HepG2 (cell line): Measurements from ENCODE around the gene DDR1. TPM values are rescaled to one million over a fixed set of nuclear protein-coding genes. Genes with fewer than 3 reads are reported as not detected.

ENCODE experiments used
- AHDC1 ChIP-seq: sonication (generic); formaldehyde crosslinking; IDR thresholded peaks from 2 replicates; pipeline ENCODE4 v1.5.1; 2020; ENCODE audit warnings: mild to moderate bottlenecking, missing genetic modification reagents, borderline replicate concordance
- CREB1 ChIP-seq, 2 experiments: fragments of 450-650 bp in 1 of 2; IDR thresholded peaks; 2 replicates each; pipeline ENCODE4 v1.6.1; 2016 to 2017; ENCODE audit warnings: control low read depth in 1 of 2, mild to moderate bottlenecking in 1 of 2, missing compliant biosample characterization in 1 of 2, missing genetic modification characterization in 1 of 2
- DPF2 ChIP-seq: sonication (generic); formaldehyde crosslinking; IDR thresholded peaks from 2 replicates; pipeline ENCODE4 v1.4.0; 2020; ENCODE audit warnings: mild to moderate bottlenecking, low read depth, missing genetic modification reagents, borderline replicate concordance
- HDAC2 ChIP-seq: sonication (generic); formaldehyde crosslinking; IDR thresholded peaks from 2 replicates; pipeline ENCODE4 v1.4.0; 2020; ENCODE audit warnings: missing genetic modification reagents
- HNF4A ChIP-seq: sonication (generic); formaldehyde crosslinking; IDR thresholded peaks from 2 replicates; pipeline ENCODE4 v1.4.0; 2020; ENCODE audit warnings: missing genetic modification reagents
- HNF4G ChIP-seq, 2 experiments: sonication (generic) in 1 of 2; formaldehyde crosslinking in 1 of 2; IDR thresholded peaks; 2 replicates each; pipeline versions ENCODE4 v1.4.0 to v1.6.1; 2011 to 2020; ENCODE audit warnings: borderline replicate concordance in 2 of 2, low read depth in 2 of 2, mild to moderate bottlenecking in 2 of 2, low read length in 1 of 2, missing genetic modification reagents in 1 of 2, moderate library complexity in 1 of 2
- NKX3-1 ChIP-seq: sonication (generic); formaldehyde crosslinking; IDR thresholded peaks from 2 replicates; pipeline ENCODE4 v1.5.0; 2020; ENCODE audit warnings: missing genetic modification reagents
- TEAD3 ChIP-seq: optimal IDR thresholded peaks from 2 replicates; pipeline ENCODE3; 2016; ENCODE audit warnings: borderline replicate concordance
- TGIF2 ChIP-seq: IDR thresholded peaks from 2 replicates; pipeline ENCODE4 v1.6.1; 2016; ENCODE audit warnings: control low read depth, missing compliant biosample characterization
- ZBTB44 ChIP-seq: sonication (generic); formaldehyde crosslinking; IDR thresholded peaks from 2 replicates; pipeline ENCODE4 v1.4.0; 2020; ENCODE audit warnings: missing genetic modification reagents
- ZNF326 ChIP-seq: sonication (generic); formaldehyde crosslinking; IDR thresholded peaks from 2 replicates; pipeline ENCODE4 v1.4.0; 2020; ENCODE audit warnings: missing genetic modification reagents, borderline replicate concordance
- polyA plus RNA-seq, 8 experiments: library from polyadenylated mRNA; depleted of rRNA in 3 of 8; stranded (reverse) in 7 of 8; unstranded in 1 of 8; fragments of >200 nt; fragmentation: Illumina TruSeq in 4 of 8; extraction: Trizol in 4 of 8; gene quantifications; 2 replicates each; pipeline versions ENCODE4 v1.2.1 to v1.2.3, GENCODE V29; 2011 to 2016; ENCODE audit warnings: low read depth in 4 of 8, missing spikeins in 1 of 8, mixed read lengths in 1 of 8; ENCODE audit not compliant: insufficient read depth in 1 of 8
- total RNA-seq, 5 experiments: library from RNA; depleted of rRNA; stranded (reverse); fragments of >200 nt; fragmentation: Illumina TruSeq; extraction: Trizol; gene quantifications; 2 replicates each; pipeline ENCODE4 v1.2.3, GENCODE V29; 2016; ENCODE audit warnings: low read depth in 1 of 5
- TF ChIP-seq, protein P1 (sequence below): sonication (generic); formaldehyde crosslinking; IDR thresholded peaks from 2 replicates; pipeline ENCODE4 v1.5.0; 2020; ENCODE audit warnings: mild to moderate bottlenecking, missing genetic modification reagents, borderline replicate concordance
- TF ChIP-seq, protein P2 (sequence below): sonication (generic); formaldehyde crosslinking; IDR thresholded peaks from 2 replicates; pipeline ENCODE4 v1.5.1; 2020; ENCODE audit warnings: mild to moderate bottlenecking, moderate library complexity, missing genetic modification reagents
- TF ChIP-seq, protein P3 (sequence below): IDR thresholded peaks from 2 replicates; pipeline ENCODE4 v1.6.1; 2012; ENCODE audit warnings: inconsistent platforms
- TF ChIP-seq, protein P4 (sequence below): sonication (generic); formaldehyde crosslinking; conservative IDR thresholded peaks from 2 replicates; pipeline ENCODE4 v1.4.0; 2020; ENCODE audit warnings: missing genetic modification reagents

Gene DDR1
- total and polyA plus RNA-seq, 2 of the 13 experiments (the other 11 are each of a cell fraction or from before 2014, with no cell fraction given) = 16.7 to 20.2 TPM

- no peak for TF ChIP-seq AHDC1
- no peak for TF ChIP-seq NKX3-1 (CRISPR knock-in tag)
- TF ChIP-seq, protein P1, sequence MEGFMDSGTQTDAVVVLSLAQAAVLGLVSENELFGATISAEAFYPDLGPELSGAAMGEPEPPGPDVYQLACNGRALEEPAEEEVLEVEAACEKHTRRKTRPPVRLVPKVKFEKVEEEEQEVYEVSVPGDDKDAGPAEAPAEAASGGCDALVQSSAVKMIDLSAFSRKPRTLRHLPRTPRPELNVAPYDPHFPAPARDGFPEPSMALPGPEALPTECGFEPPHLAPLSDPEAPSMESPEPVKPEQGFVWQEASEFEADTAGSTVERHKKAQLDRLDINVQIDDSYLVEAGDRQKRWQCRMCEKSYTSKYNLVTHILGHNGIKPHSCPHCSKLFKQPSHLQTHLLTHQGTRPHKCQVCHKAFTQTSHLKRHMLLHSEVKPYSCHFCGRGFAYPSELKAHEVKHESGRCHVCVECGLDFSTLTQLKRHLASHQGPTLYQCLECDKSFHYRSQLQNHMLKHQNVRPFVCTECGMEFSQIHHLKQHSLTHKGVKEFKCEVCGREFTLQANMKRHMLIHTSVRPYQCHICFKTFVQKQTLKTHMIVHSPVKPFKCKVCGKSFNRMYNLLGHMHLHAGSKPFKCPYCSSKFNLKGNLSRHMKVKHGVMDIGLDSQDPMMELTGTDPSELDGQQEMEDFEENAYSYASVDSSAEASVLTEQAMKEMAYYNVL (CRISPR knock-in tag) = 0 out of 2 replicates have a peak, but pooled peaks have one; percentile 23
- TF ChIP-seq DPF2 (CRISPR knock-in tag) = 0 out of 2 replicates have a peak, but pooled peaks have one; percentile 30
- 0 out of 2 replicates have a peak, but pooled peaks have one; percentile 19 for TF ChIP-seq HDAC2 (CRISPR knock-in tag)
- TF ChIP-seq, protein P2, sequence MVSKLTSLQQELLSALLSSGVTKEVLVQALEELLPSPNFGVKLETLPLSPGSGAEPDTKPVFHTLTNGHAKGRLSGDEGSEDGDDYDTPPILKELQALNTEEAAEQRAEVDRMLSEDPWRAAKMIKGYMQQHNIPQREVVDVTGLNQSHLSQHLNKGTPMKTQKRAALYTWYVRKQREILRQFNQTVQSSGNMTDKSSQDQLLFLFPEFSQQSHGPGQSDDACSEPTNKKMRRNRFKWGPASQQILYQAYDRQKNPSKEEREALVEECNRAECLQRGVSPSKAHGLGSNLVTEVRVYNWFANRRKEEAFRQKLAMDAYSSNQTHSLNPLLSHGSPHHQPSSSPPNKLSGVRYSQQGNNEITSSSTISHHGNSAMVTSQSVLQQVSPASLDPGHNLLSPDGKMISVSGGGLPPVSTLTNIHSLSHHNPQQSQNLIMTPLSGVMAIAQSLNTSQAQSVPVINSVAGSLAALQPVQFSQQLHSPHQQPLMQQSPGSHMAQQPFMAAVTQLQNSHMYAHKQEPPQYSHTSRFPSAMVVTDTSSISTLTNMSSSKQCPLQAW (CRISPR knock-in tag) = 0 out of 2 replicates have a peak, but pooled peaks have one; percentile 10
- TF ChIP-seq ZBTB44 (CRISPR knock-in tag) = no peak
- no peak for TF ChIP-seq CREB1 (IDR thresholded peaks at IDR 0.05)
- peak; percentile 19; the same call in 1 of the 2 replicates for TF ChIP-seq CREB1 (CRISPR knock-in tag; IDR thresholded peaks at IDR 0.05)
- TF ChIP-seq TGIF2 (CRISPR knock-in tag) = 0 out of 2 replicates have a peak, but pooled peaks have one; percentile 27
- peak; percentile 59; the same call in 1 of the 2 replicates for TF ChIP-seq HNF4G (IDR thresholded peaks at IDR 0.05; ENCODE audit: borderline replicate concordance, low read depth, low read length)
- TF ChIP-seq HNF4G (CRISPR knock-in tag; IDR thresholded peaks at IDR 0.05; ENCODE audit: borderline replicate concordance, low read depth) = peak; percentile 25; the same call in 1 of the 2 replicates
- no peak for TF ChIP-seq ZNF326 (CRISPR knock-in tag)
- TF ChIP-seq HNF4A (CRISPR knock-in tag) = peak; percentile 91
- TF ChIP-seq, protein P3, sequence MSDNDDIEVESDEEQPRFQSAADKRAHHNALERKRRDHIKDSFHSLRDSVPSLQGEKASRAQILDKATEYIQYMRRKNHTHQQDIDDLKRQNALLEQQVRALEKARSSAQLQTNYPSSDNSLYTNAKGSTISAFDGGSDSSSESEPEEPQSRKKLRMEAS = peak; percentile 31; the same call in 1 of the 2 replicates
- TF ChIP-seq TEAD3 (CRISPR knock-in tag) = peak; percentile 34
- TF ChIP-seq, protein P4, sequence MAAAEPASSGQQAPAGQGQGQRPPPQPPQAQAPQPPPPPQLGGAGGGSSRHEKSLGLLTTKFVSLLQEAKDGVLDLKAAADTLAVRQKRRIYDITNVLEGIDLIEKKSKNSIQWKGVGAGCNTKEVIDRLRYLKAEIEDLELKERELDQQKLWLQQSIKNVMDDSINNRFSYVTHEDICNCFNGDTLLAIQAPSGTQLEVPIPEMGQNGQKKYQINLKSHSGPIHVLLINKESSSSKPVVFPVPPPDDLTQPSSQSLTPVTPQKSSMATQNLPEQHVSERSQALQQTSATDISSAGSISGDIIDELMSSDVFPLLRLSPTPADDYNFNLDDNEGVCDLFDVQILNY (CRISPR knock-in tag) = 0 out of 2 replicates have a peak, but pooled peaks have one; percentile 18
Measured at GRCh38 chr6:30855429-30856075, 28.8 kb upstream of the DDR1 start (continued).
